ENCODE data around the gene PTPRN2.

PTPRN2 gene

GRCh38 chr7:157892751-157893523, 694.7 kb downstream of the PTPRN2 start:
- no peak for DNase-seq

GRCh38 chr7:157890921-157891401, 696.7 kb downstream of the PTPRN2 start:
- DNase-seq: no peak

GRCh38 chr7:157889480-157889879, 698.1 kb downstream of the PTPRN2 start:
- no peak for DNase-seq

- DNase-seq: no peak
Measured at GRCh38 chr7:157888579-157888978, 699.0 kb downstream of the PTPRN2 start.

- DNase-seq: no peak
Measured at GRCh38 chr7:157887400-157887799, 700.2 kb downstream of the PTPRN2 start.

- DNase-seq: no peak
Measured at GRCh38 chr7:157886711-157887110, 700.9 kb downstream of the PTPRN2 start.

GRCh38 chr7:157886266-157886665, 701.4 kb downstream of the PTPRN2 start:
- no peak for DNase-seq

- no peak for DNase-seq
Measured at GRCh38 chr7:157885140-157885539, 702.5 kb downstream of the PTPRN2 start.

GRCh38 chr7:157884461-157885062, 703.1 kb downstream of the PTPRN2 start:
- DNase-seq: no peak

GRCh38 chr7:157881048-157881771, 706.4 kb downstream of the PTPRN2 start:
- no peak for DNase-seq

GRCh38 chr7:157879391-157879790, 708.2 kb downstream of the PTPRN2 start:
- no peak for DNase-seq

- DNase-seq: no peak
Measured at GRCh38 chr7:157877298-157878090, 710.1 kb downstream of the PTPRN2 start.

- DNase-seq: no peak
Measured at GRCh38 chr7:157876469-157877285, 710.9 kb downstream of the PTPRN2 start.

- peak; percentile 55 to 77 (median 67) for DNase-seq
Measured at GRCh38 chr7:157875230-157876179, 712.1 kb downstream of the PTPRN2 start.

- no peak for DNase-seq
Measured at GRCh38 chr7:157874870-157875229, 712.8 kb downstream of the PTPRN2 start.

- no peak for DNase-seq
Measured at GRCh38 chr7:157874208-157874816, 713.3 kb downstream of the PTPRN2 start.

- DNase-seq: no peak
Measured at GRCh38 chr7:157873664-157874063, 714.0 kb downstream of the PTPRN2 start.

GRCh38 chr7:157873181-157873580, 714.4 kb downstream of the PTPRN2 start:
- DNase-seq: no peak

GRCh38 chr7:157872447-157872846, 715.2 kb downstream of the PTPRN2 start:
- no peak for DNase-seq

- DNase-seq: no peak
Measured at GRCh38 chr7:157871681-157872080, 715.9 kb downstream of the PTPRN2 start.

Measured in suppressor macrophage (primary cell).